Endothelial cell of umbilical vein (primary cell): ENCODE measurements around the gene AMER1. TPM values are rescaled to one million over a fixed set of nuclear protein-coding genes. Genes with fewer than 3 reads are reported as not detected.

Source experiments
- BruUV-seq: library from RNA; stranded (reverse); fragments of 400-500 nt; replicated peaks from 2 replicates; lab custom pipeline; 2021; lab: Mats Ljungman, UMichigan
- CTCF ChIA-PET: fragments of 300-600, 350-600 bp; sonication (Branson Sonifier 250); formaldehyde crosslinking; loops from one replicate; lab custom pipeline; 2021; ENCODE audit warnings: antibody characterized with exemption, inconsistent platforms; lab: Charles Lee
- POLR2A ChIA-PET: fragments of 300-600, 350-600 bp; sonication (Branson Sonifier 250); formaldehyde crosslinking; loops from one replicate; lab custom pipeline; 2021; ENCODE audit warnings: antibody characterized with exemption, inconsistent platforms; lab: Charles Lee
- DNase-seq: peaks from one replicate; pipeline ENCODE4 v3.0.0-alpha.2; 2011; ENCODE audit warnings: low read depth, low spot score
- FAIRE-seq: peaks from 2 replicates; lab custom pipeline; 2011; peaks lifted over from hg19 to GRCh38; lab: Jason Lieb, UNC
- H2AFZ ChIP-seq: 2 replicates; pipeline ENCODE4 v1.6.0; 2012; ENCODE audit warnings: low read depth, low read length, control low read depth, inconsistent platforms
- H3K27ac ChIP-seq: 2 replicates; pipeline ENCODE4 v1.5.1; 2011; ENCODE audit warnings: low read depth, mild to moderate bottlenecking, control low read depth, low read length, moderate library complexity; ENCODE audit not compliant: insufficient read depth
- H3K27me3 ChIP-seq, 2 experiments: 2 replicates each; pipeline versions ENCODE4 v1.6.0 to v1.6.1; 2011; ENCODE audit warnings: low read length in 2 of 2, mixed read lengths in 1 of 2; ENCODE audit not compliant: control insufficient read depth in 2 of 2, insufficient read depth in 2 of 2
- H3K36me3 ChIP-seq, 2 experiments: 2 replicates in 1 of 2; 3 replicates in 1 of 2; pipeline ENCODE4 v1.5.1; 2011; ENCODE audit warnings: low read length in 2 of 2, mild to moderate bottlenecking in 1 of 2, moderate library complexity in 1 of 2; ENCODE audit not compliant: control insufficient read depth in 2 of 2, insufficient read depth in 2 of 2; ENCODE audit errors: extremely low read depth in 1 of 2
- H3K4me1 ChIP-seq: 3 replicates; pipeline ENCODE4 v1.5.1; 2011; ENCODE audit warnings: mild to moderate bottlenecking, low read length; ENCODE audit not compliant: control insufficient read depth, insufficient read depth; ENCODE audit errors: extremely low read depth
- H3K4me2 ChIP-seq: 2 replicates; pipeline ENCODE4 v1.6.1; 2011; ENCODE audit warnings: low read length, control low read depth, mixed read lengths; ENCODE audit not compliant: insufficient read depth
- H3K4me3 ChIP-seq, 3 experiments: fragments of 200-600 bp in 1 of 3; sonication (generic), shearing (Covaris generic) in 1 of 3; replicated peaks in 1 of 3; 2 replicates each; pipeline ENCODE4 v1.5.1; 2011 to 2016; ENCODE audit warnings: control low read depth in 3 of 3, low read length in 3 of 3, mild to moderate bottlenecking in 2 of 3, inconsistent platforms in 1 of 3, low read depth in 1 of 3, moderate library complexity in 1 of 3; ENCODE audit not compliant: insufficient read depth in 1 of 3
- H3K79me2 ChIP-seq: 2 replicates; pipeline ENCODE4 v1.6.0; 2012; ENCODE audit warnings: low read length, inconsistent platforms; ENCODE audit not compliant: control insufficient read depth, insufficient read depth
- H3K9ac ChIP-seq: replicated peaks from 2 replicates; pipeline ENCODE3; 2011; ENCODE audit warnings: low read length, control low read depth; ENCODE audit not compliant: insufficient read depth; ENCODE audit errors: extremely low read depth
- H3K9me1 ChIP-seq: replicated peaks from 3 replicates; pipeline ENCODE4 v1.6.0; 2011; ENCODE audit warnings: mild to moderate bottlenecking, low read length; ENCODE audit not compliant: control insufficient read depth, insufficient read depth; ENCODE audit errors: extremely low read depth
- H3K9me3 ChIP-seq: replicated peaks from 2 replicates; pipeline ENCODE4 v1.5.1; 2012; ENCODE audit warnings: low read length, inconsistent platforms; ENCODE audit not compliant: control insufficient read depth, insufficient read depth
- H4K20me1 ChIP-seq: replicated peaks from 2 replicates; pipeline ENCODE3; 2011; ENCODE audit warnings: mild to moderate bottlenecking, low read length; ENCODE audit not compliant: control insufficient read depth, insufficient read depth; ENCODE audit errors: extremely low read depth
- EZH2 ChIP-seq: IDR thresholded peaks from 2 replicates; pipeline ENCODE4 v1.6.1; 2012; ENCODE audit warnings: borderline replicate concordance, low read depth, mild to moderate bottlenecking, moderate library complexity, low read length, inconsistent platforms; ENCODE audit not compliant: severe bottlenecking
- FOS ChIP-seq: IDR thresholded peaks from 2 replicates; pipeline ENCODE4 v1.6.1; 2011; ENCODE audit warnings: mild to moderate bottlenecking, low read length, moderate library complexity, borderline replicate concordance; ENCODE audit not compliant: insufficient read depth
- GATA2 ChIP-seq: IDR thresholded peaks from 2 replicates; pipeline ENCODE4 v1.7.0; 2011; ENCODE audit warnings: low read depth, mild to moderate bottlenecking, moderate library complexity, mixed read lengths, low read length; ENCODE audit not compliant: insufficient read length, insufficient read depth
- JUN ChIP-seq: IDR thresholded peaks from 2 replicates; pipeline ENCODE4 v1.6.1; 2011; ENCODE audit warnings: borderline replicate concordance, low read depth; ENCODE audit not compliant: insufficient read length, insufficient read depth
- MAX ChIP-seq: IDR thresholded peaks from 2 replicates; pipeline ENCODE4 v1.6.1; 2011; ENCODE audit not compliant: insufficient read depth, insufficient read length
- MYC ChIP-seq: IDR thresholded peaks from one replicate; pipeline ENCODE4 v1.6.1; 2011; ENCODE audit warnings: mild to moderate bottlenecking, low read depth, low read length
- POLR2A ChIP-seq: IDR thresholded peaks from 2 replicates; pipeline ENCODE4 v1.6.1; 2012; ENCODE audit warnings: low read depth, mild to moderate bottlenecking, control low read depth, low read length
- POLR2AphosphoS5 ChIP-seq: IDR thresholded peaks from 2 replicates; pipeline ENCODE4 v1.6.1; 2012; ENCODE audit warnings: low read depth, mild to moderate bottlenecking, control low read depth, low read length, moderate library complexity; ENCODE audit not compliant: insufficient read depth
- dilution Hi-C: fragments of 300-500 bp; cut with MboI; formaldehyde crosslinking; loops from one replicate; pipeline ENCODE4 v1.15.0; 2019; ENCODE audit warnings: low sequenced_read_pairs; ENCODE audit not compliant: extremely low pct_ligation_motif_present
- intact Hi-C: fragments of 100-400 bp; cut with micrococcal nuclease; formaldehyde crosslinking; loops from one replicate; pipeline ENCODE4 v1.10.0; 2022
- polyA plus RNA-seq, 4 experiments: library from polyadenylated mRNA; depleted of rRNA in 3 of 4; stranded (reverse) in 3 of 4; unstranded in 1 of 4; fragments of >200 nt; gene quantifications; 2 replicates each; pipeline versions ENCODE4 v1.2.1 to v1.2.3, GENCODE V29; 2011 to 2012; ENCODE audit warnings: missing spikeins in 1 of 4
- total RNA-seq: library from RNA; stranded (reverse); gene quantifications from 2 replicates; pipeline ENCODE4 v1.2.3, GENCODE V29; 2021
- TF ChIP-seq, protein P1 (sequence below), 2 donors: IDR thresholded peaks; 1 replicate in 1 of 2; 2 replicates in 1 of 2; pipeline ENCODE4 v1.5.1; 2011; ENCODE audit warnings: low read length in 2 of 2, mild to moderate bottlenecking in 2 of 2, moderate library complexity in 2 of 2, control low read depth in 1 of 2, inconsistent platforms in 1 of 2, low read depth in 1 of 2; ENCODE audit not compliant: insufficient read depth in 1 of 2; ENCODE audit errors: extremely low read depth in 1 of 2

Gene AMER1
- total and polyA plus RNA-seq, 2 donors (not counting 3 experiments of a cell fraction or from before 2014, with no cell fraction given), result 0.76 to 2.0 TPM

- Histone ChIP-seq H3K27me3 (no peaks in the 10 kb centered on the region), H2AFZ (no peak overlapping the region), H3K4me1 (no peaks in the 10 kb centered on the region), H3K36me3 (no peaks in the 10 kb centered on the region), H3K79me2 (no peaks in the 10 kb centered on the region), H3K9me3 (no peaks in the 10 kb centered on the region), H3K4me2 (no peak overlapping the region), H3K4me3 (no peak overlapping the region), H3K9me1 (no peaks in the 10 kb centered on the region), H3K9ac (no peak overlapping the region), H4K20me1 (no peaks in the 10 kb centered on the region), H3K27ac (no peak overlapping the region)
- no peak for FAIRE-seq
- intact Hi-C loops, result no loop called here
- TF ChIP-seq EZH2, result no peak
- TF ChIP-seq POLR2AphosphoS5, result no peak
- TF ChIP-seq GATA2, result no peak
- TF ChIP-seq, protein P1, sequence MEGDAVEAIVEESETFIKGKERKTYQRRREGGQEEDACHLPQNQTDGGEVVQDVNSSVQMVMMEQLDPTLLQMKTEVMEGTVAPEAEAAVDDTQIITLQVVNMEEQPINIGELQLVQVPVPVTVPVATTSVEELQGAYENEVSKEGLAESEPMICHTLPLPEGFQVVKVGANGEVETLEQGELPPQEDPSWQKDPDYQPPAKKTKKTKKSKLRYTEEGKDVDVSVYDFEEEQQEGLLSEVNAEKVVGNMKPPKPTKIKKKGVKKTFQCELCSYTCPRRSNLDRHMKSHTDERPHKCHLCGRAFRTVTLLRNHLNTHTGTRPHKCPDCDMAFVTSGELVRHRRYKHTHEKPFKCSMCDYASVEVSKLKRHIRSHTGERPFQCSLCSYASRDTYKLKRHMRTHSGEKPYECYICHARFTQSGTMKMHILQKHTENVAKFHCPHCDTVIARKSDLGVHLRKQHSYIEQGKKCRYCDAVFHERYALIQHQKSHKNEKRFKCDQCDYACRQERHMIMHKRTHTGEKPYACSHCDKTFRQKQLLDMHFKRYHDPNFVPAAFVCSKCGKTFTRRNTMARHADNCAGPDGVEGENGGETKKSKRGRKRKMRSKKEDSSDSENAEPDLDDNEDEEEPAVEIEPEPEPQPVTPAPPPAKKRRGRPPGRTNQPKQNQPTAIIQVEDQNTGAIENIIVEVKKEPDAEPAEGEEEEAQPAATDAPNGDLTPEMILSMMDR (IDR thresholded peaks at IDR 0.05; ENCODE audit: extremely low read depth in 1 of 2, insufficient read depth in 1 of 2, low read depth in 1 of 2, low read length in 2 of 2), result no peak
- TF ChIP-seq JUN, result no peak
- TF ChIP-seq MAX, result no peak
- no peak for TF ChIP-seq POLR2A
- TF ChIP-seq MYC, result no peak
- TF ChIP-seq FOS, result no peak
- dilution Hi-C loops, result no loop called here
- ChIA-PET CTCF (no interaction called here), POLR2A (no interaction called here)
- no peak for DNase-seq
- BruUV-seq, result no TSS peak
Measured at GRCh38 chrX:64176876-64177275, 28.6 kb downstream of the AMER1 start.
